Pulmonary artery endothelial cell (primary cell): ENCODE results near the gene SERF2. TPM values are rescaled to one million over a fixed set of nuclear protein-coding genes. Genes with fewer than 3 reads are reported as not detected.
"Not testable (repeated sequence)": the region's sequence is repeated elsewhere in the genome, so short reads cannot be mapped to it uniquely, and the experiment has no call there.

ENCODE experiments used
- DNase-seq: peaks from one replicate; pipeline ENCODE4 v3.0.0-alpha.2; 2011; ENCODE audit warnings: low read depth, low spot score
- total RNA-seq: library from RNA; depleted of rRNA; stranded (reverse); fragments of >200 nt; gene quantifications from 2 replicates; pipeline ENCODE4 v1.2.3, GENCODE V29; 2014

The SERF2 gene
- 243 and 369 TPM in 2 replicates for total RNA-seq

- peak; percentile 98 for DNase-seq
Measured at GRCh38 chr15:43791993-43792760, at the start of gene SERF2. Gene SERF2, plus strand, starts transcription at chr15:43792320. Its CDS starts 57 bp downstream, at chr15:43792377.

- peak; percentile 68 for DNase-seq
Measured at GRCh38 chr15:43746245-43746902, 45.7 kb upstream of the SERF2 start, which contains the start of gene PDIA3. Gene PDIA3, plus strand, starts transcription at chr15:43746438. Its CDS starts 102 bp downstream, at chr15:43746540.

- not testable (repeated sequence) for DNase-seq
Measured at GRCh38 chr15:43746903-43747309, 45.2 kb upstream of the SERF2 start.

GRCh38 chr15:43748376-43748775 is 43.7 kb upstream of the SERF2 start:
- no peak for DNase-seq

GRCh38 chr15:43749690-43750345 is 42.3 kb upstream of the SERF2 start:
- no peak for DNase-seq

- DNase-seq: no peak
Measured at GRCh38 chr15:43751885-43752284, 40.2 kb upstream of the SERF2 start.

- DNase-seq: no peak
Measured at GRCh38 chr15:43762824-43763223, 29.3 kb upstream of the SERF2 start.

GRCh38 chr15:43763819-43764446 is 28.2 kb upstream of the SERF2 start:
- no peak for DNase-seq

GRCh38 chr15:43769584-43770228 is 22.4 kb upstream of the SERF2 start:
- DNase-seq: no peak

GRCh38 chr15:43771816-43772215 is 20.3 kb upstream of the SERF2 start:
- DNase-seq: no peak

- DNase-seq: no peak
Measured at GRCh38 chr15:43772624-43773023, 19.5 kb upstream of the SERF2 start.

GRCh38 chr15:43774062-43774461 is 18.1 kb upstream of the SERF2 start:
- DNase-seq: no peak

GRCh38 chr15:43775411-43775965 is 16.6 kb upstream of the SERF2 start:
- no peak for DNase-seq

- no peak for DNase-seq
Measured at GRCh38 chr15:43776101-43776717, 15.9 kb upstream of the SERF2 start.

- DNase-seq: no peak
Measured at GRCh38 chr15:43776718-43777266, 15.3 kb upstream of the SERF2 start, which contains the start of gene ELL3. Gene ELL3, minus strand, starts transcription at chr15:43776966. Its CDS starts 65 bp downstream, at chr15:43776901.

- no peak for DNase-seq
Measured at GRCh38 chr15:43777267-43777914, 14.7 kb upstream of the SERF2 start.

GRCh38 chr15:43779016-43779415 is 13.1 kb upstream of the SERF2 start:
- no peak for DNase-seq

- DNase-seq: no peak
Measured at GRCh38 chr15:43789409-43789808, 2.7 kb upstream of the SERF2 start.

- DNase-seq: no peak
Measured at GRCh38 chr15:43792761-43793476, 799 bp downstream of the SERF2 start.
